ENCODE measurements around the gene GANC.

GRCh38 chr15:42270996-42271395 lies 2.0 kb upstream of the GANC start:
- no peak for TF ChIP-seq CTCF (IDR thresholded peaks at IDR 0.05; ENCODE audit: insufficient read depth, low read depth, low read length)
- TF ChIP-seq EZH2 (IDR thresholded peaks at IDR 0.05; ENCODE audit: insufficient read depth, low read length): no peak
